Motor neuron (in vitro differentiated cells): ENCODE data around the gene TEX101. TPM values are rescaled to one million over a fixed set of nuclear protein-coding genes. Genes with fewer than 3 reads are reported as not detected.
"Not testable (repeated sequence)": the region's sequence is repeated elsewhere in the genome, so short reads cannot be mapped to it uniquely, and the experiment has no call there.

Source experiments
- ATAC-seq, 8 experiments: fragments of 200-7000 bp; cut with Tn5 transposase; replicated peaks in 6 of 8; 2 replicates each; pipeline ENCODE4 v1.8.0; 2021; ENCODE audit warnings: mild to moderate bottlenecking in 8 of 8, moderate library complexity in 8 of 8
- H3K27ac ChIP-seq, 2 donors: fragments of 250-450 bp; sonication (Bioruptor Pico); 2 replicates each; pipeline ENCODE4 v1.9.0; 2021; ENCODE audit warnings: antibody characterized with exemption in 2 of 2, mild to moderate bottlenecking in 2 of 2, moderate library complexity in 1 of 2
- H3K4me1 ChIP-seq, 2 donors: fragments of 250-450 bp; sonication (Bioruptor Pico); replicated peaks in 1 of 2; 2 replicates each; pipeline ENCODE4 v1.6.1; 2021; ENCODE audit warnings: antibody characterized with exemption in 2 of 2, mild to moderate bottlenecking in 2 of 2, moderate library complexity in 1 of 2
- H3K4me3 ChIP-seq, 5 donors: fragments of 250-450 bp; sonication (Bioruptor Pico); 2 replicates each; pipeline ENCODE4 v1.9.0; 2021; ENCODE audit warnings: antibody characterized with exemption in 5 of 5, mild to moderate bottlenecking in 5 of 5, moderate library complexity in 4 of 5
- WGBS, 10 experiments: fragments of 450-650 bp; shearing (Covaris generic); methylation state at CpG; one replicate each; pipeline ENCODE4 v1.0.0; 2022; 5-methylcytosine and 5-hydroxymethylcytosine counted together
- in situ Hi-C, 9 experiments: fragments of 400-800 bp; cut with MboI; loops; one replicate each; pipeline ENCODE4 v1.15.0; 2021; ENCODE audit warnings: low sequenced_read_pairs in 9 of 9, low pct_unique_long_range_greater_than_20kb in 2 of 9; ENCODE audit not compliant: unreplicated experiment in 9 of 9
- total RNA-seq, 8 experiments: library from RNA; unstranded; fragments of 300-600 nt; gene quantifications; 2 replicates each; pipeline versions ENCODE4 v1.2.3 to v1.2.4, GENCODE V29; 2022

The TEX101 gene
- total RNA-seq, 8 experiments from 2014 or later = not detected

DNA sequence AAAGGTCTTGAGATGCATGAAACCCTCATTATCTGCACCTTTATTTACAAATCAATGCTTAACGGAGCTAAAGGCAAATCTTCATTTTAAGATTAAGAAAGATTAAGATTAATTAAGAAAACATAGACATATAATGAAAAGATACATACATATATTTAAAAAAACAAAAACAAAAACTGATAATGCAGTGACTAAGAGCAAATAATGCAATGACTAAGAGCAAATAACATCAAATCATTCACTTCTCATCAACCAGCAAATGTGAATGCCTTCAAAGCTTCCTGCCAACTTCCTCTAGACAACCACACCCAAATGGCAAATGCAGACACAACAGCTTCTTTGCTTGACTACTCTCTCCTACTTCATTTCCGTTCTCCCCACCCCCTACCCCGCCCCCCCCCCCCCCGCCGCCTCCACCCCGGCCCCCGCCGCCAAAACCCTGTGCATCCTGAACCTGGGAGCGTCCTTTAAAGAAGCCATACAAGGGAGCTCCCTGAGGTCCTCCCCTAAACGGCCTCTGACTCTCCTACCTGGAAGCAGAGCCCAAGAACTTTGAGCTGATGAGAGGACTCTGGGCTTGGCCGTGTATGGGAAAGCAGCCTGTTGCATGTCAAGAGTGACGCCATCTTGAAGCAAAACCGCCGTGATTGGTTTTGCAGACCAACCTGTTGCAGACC is 24.5 kb downstream of the TEX101 start:
- no peak overlapping the region for H3K4me3 ChIP-seq
- peak in 3 of 8 experiments; percentile 55 to 65 (median 65) for ATAC-seq
- H3K27ac ChIP-seq = no peak overlapping the region
- no peaks in the 10 kb centered on the region for H3K4me1 ChIP-seq
- in situ Hi-C loops = loop anchor here in 1 of 9 experiments (25.0 kb wide), 1 partner anchor 348 kb away; the partner anchor contains the start of gene KCNN4
- WGBS, 10 experiments = 0 to 100% (median 64%) methylated on average over 1 to 13 of the region's 14 CpGs

DNA sequence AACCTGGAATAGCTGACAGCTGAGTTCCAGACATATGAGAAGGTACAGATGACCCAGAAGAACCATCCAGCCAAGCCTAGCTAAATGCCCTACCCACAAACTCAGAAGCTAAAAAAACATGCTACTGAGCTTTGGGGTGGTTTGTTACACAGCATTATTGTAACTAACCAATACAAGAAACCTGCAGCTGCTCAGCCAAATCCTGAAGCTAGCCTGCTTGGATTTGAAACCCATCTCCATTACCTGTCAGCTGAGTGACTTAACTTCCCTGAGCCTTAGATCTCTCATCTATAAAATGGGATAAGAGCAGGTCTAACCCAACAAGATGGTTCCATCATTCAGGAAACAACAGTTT is 25.0 kb downstream of the TEX101 start:
- ATAC-seq = no peak
- no peak overlapping the region for H3K27ac ChIP-seq
- no peaks in the 10 kb centered on the region for H3K4me1 ChIP-seq
- in situ Hi-C loops = loop anchor here in 4 of 9 experiments (10.0 to 25.0 kb wide), 3 partner anchors 75 to 348 kb away; partner anchors contain the start of genes ETHE1 (in 1 of the 4) and KCNN4 (in 1 of the 4)
- H3K4me3 ChIP-seq = no peak overlapping the region

DNA sequence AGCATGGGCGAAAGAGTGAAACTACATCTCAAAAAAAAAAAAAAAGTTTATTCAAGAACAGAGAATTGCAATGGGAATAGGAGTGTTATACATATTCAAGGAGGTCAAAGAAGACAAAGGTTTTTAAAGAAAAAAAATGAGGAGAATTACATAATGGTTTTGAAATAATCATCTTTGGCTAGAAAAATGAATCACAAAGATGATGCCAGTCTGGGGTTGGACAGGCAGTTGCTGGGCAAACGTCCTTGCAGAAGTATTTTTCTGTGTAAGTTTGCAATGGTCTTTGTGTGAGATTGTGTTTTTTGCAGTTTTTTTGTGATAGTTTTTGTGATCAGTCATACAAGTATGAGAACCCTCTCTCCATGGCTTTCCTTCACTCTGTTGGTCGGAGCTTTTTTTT is 27.0 kb downstream of the TEX101 start:
- WGBS, 10 experiments = 18 to 80% (median 40%) methylated on average over 1 to 3 of the region's 3 CpGs; no CpG with 5 or more reads in 1 of the 10 experiments
- Histone ChIP-seq H3K4me3 (no peak overlapping the region), H3K4me1 (no peaks in the 10 kb centered on the region), H3K27ac (no peak overlapping the region)
- ATAC-seq = no peak
- in situ Hi-C loops = loop anchor here in 4 of 9 experiments (10.0 to 25.0 kb wide), 3 partner anchors 73 to 346 kb away; partner anchors contain the start of genes ETHE1 (in 1 of the 4) and KCNN4 (in 1 of the 4)

DNA sequence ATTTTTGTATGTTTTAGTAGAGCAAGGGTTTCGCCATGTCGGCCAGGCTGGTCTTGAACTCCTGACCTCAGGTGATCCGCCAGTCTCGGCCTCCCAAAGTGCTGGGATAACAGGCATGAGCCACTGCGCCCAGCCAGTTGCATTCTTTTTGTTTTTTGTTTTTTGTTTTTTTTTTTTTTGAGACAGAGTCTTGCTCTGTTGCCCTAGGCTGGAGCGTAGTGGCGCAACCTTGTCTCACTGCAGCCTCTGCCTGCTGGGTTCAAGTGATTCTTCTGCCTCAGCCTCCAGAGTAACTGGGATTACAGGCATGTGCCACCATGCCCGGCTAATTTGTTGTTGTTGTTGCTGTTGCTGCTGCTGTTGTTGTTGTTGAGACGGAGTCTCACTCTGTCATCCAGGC is 29.4 kb downstream of the TEX101 start:
- ATAC-seq, H3K4me1 ChIP-seq, H3K27ac ChIP-seq, H3K4me3 ChIP-seq: not testable (repeated sequence)
- 69 to 100% (median 96%) methylated on average over 1 to 9 of the region's 9 CpGs; no CpG with 5 or more reads in 1 of the 10 experiments for WGBS, 10 experiments
- in situ Hi-C loops = loop anchor here in 4 of 9 experiments (10.0 to 25.0 kb wide), 3 partner anchors 71 to 343 kb away; partner anchors contain the start of genes ETHE1 (in 1 of the 4) and KCNN4 (in 1 of the 4)

DNA sequence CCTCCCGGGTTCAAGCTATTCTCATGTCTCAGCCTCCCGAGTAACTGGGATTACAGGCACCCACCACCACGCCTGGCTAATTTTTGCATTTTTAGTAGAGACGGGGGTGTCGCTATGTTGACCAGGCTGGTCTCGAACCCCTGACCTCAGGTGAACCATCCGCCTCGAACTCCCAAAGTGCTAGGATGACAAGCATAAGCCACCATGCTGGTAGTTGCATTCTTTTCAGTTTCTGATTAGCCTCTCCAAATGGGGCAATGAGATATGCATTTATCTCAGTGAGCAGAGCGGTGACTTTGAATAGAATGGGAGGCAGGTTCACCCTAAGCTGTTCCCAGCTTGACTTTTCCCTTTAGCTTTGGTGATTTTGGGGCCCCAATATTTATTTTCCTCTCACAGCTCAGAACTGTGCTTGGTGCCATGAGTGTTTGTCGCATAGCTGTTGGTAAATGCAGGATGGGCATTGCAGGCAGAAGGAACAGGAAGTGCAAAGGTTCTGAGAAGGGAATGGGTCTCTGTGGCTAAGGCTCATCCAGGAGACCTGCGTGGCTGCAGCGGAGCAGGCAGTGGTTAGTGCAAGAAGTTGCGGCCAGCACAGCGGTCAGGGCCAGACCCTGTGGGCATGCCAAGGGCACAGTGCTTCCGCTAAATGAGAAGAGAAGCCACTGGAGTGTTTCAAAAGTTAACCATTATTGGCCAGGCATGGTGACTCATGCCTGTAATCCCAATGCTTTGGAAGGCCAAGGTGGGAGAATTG is 30.0 kb downstream of the TEX101 start:
- in situ Hi-C loops = loop anchor here in 5 of 9 experiments (5.0 to 25.0 kb wide), 4 partner anchors 70 to 343 kb away; partner anchors contain the start of genes ETHE1 (in 1 of the 5) and KCNN4 (in 1 of the 5)

DNA sequence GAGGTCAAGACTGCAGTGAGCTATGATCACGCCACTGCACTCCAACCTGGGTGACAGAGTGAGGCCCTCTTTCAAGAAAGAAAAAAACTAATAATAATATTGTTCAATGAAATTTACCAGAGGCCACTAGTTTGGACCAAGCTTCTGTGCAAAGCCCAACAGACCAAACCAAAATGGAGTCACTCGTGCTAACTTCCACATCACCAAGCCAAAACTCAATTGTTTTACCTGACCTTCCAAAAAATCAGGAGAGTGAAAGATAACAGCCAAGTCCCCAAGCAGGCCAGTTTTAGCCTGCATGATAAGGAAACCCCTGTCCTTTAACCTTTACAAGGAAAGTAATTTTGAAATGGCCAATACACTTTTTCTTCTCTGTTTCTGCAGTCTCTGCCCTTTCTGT is 30.7 kb downstream of the TEX101 start:
- no peak overlapping the region for H3K27ac ChIP-seq
- in situ Hi-C loops = loop anchor here in 5 of 9 experiments (5.0 to 25.0 kb wide), 4 partner anchors 69 to 342 kb away; partner anchors contain the start of genes ETHE1 (in 1 of the 5) and KCNN4 (in 1 of the 5)
- no peaks in the 10 kb centered on the region for H3K4me1 ChIP-seq
- no peak overlapping the region for H3K4me3 ChIP-seq
- 64 to 100% (median 94%) methylated on average over 1 to 2 of the region's 2 CpGs; no CpG with 5 or more reads in 3 of the 10 experiments for WGBS, 10 experiments
- ATAC-seq = no peak

More for the DNA sequence above, 30.0 kb downstream of the TEX101 start:
- Histone ChIP-seq H3K27ac (no peak overlapping the region), H3K4me1 (no peaks in the 10 kb centered on the region), H3K4me3 (no peak overlapping the region)
- WGBS, 10 experiments = 84 to 100% (median 95%) methylated on average over 1 to 9 of the region's 15 CpGs; no CpG with 5 or more reads in 4 of the 10 experiments
- ATAC-seq = no peak

DNA sequence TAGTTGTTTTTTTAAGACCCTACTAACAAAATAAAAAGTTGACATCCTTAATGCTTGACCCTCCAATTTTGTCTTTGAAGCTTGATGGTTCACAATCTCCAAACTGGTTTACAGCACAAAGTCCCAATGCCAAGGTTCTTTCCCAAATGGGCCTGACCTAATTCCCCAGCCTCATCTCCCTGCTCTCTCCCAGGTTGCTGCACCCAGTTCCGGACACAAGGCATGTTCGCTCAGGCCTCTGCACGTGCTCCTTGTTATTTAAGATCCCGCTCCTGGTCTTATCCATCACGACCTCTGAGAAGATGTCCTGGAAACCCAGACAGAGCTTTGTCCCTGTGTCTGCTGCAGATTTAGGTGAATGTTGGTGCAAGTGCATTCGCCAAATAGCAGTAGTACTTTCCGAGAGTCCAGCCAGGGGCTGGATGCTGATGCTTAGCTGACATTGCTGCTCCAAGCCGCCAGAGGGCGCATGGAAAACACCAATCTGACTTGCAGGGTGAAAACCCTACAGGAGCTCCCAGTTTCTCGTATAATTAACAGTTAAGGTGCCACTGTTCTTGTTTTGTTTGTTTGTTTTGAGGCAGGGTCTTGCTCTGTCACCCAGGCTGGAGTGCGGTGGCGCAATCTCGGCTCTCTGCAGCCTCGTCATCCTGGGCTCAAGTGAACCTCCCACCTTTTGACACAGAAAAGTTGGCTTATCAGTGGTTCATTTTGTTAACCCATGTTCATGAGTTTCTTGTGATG is 32.2 kb downstream of the TEX101 start:
- Histone ChIP-seq H3K4me1 (no peaks in the 10 kb centered on the region), H3K27ac (no peak overlapping the region), H3K4me3 (no peak overlapping the region)
- 0 to 83% (median 35%) methylated on average over 1 to 12 of the region's 14 CpGs; no CpG with 5 or more reads in 2 of the 10 experiments for WGBS, 10 experiments
- peak; percentile 80 to 94 (median 86) for ATAC-seq
- in situ Hi-C loops = loop anchor here in 5 of 9 experiments (5.0 to 25.0 kb wide), 4 partner anchors 68 to 340 kb away; partner anchors contain the start of genes ETHE1 (in 1 of the 5) and KCNN4 (in 1 of the 5)

DNA sequence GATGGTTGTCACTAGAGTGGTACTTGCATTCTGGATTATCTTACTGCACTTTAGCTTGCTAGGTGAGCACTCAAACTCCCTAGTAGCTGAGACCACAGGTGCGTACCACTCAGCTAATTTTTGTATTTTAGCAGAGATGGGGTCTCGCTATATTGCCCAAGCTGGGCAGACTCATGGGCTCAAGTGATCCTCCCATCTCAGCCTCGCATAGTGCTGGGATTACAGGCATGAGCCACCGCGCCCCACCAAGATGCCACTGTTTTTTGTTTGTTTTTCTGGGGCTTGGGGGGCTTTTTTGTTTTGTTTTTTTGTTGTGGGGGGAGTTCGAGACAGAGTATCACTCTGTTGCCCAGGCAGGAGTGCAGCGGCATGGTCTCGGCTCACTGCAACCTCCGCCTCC is 33.0 kb downstream of the TEX101 start:
- in situ Hi-C loops = loop anchor here in 5 of 9 experiments (5.0 to 25.0 kb wide), 4 partner anchors 67 to 340 kb away; partner anchors contain the start of genes ETHE1 (in 1 of the 5) and KCNN4 (in 1 of the 5)

DNA sequence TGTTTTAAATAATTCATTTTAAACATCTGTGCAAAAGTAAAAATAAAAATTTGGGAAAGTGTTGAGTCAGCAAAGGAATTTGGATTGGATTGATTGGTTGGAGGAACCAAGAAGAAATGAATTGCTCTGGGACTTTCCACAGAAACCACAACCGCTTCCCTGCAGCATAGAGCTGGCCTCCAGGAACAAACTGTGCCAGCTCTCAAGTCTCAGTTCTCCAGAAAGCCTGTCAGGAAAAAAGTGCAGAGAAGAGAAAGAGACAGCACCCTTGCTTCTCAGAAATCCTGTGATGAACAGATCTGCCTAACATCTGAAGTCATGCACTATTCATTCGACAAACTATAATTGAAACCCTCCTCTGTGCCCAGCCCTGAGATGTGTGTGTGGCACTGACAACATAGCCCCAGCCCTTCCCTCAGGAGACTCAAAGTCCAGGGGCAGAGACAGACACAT is 35.9 kb downstream of the TEX101 start:
- ATAC-seq = peak in 2 of 8 experiments; percentile 60 to 70
- Histone ChIP-seq H3K27ac (no peak overlapping the region), H3K4me3 (no peak overlapping the region), H3K4me1 (no peaks in the 10 kb centered on the region)
- WGBS, 10 experiments = 0 to 100% (median 60%) methylated on average over 1 of the region's 2 CpGs; no CpG with 5 or more reads in 5 of the 10 experiments
- in situ Hi-C loops = loop anchor here in 4 of 9 experiments (10.0 kb wide), 1 partner anchor 64 kb away; no protein-coding TSS in a partner anchor

More for the DNA sequence above, 33.0 kb downstream of the TEX101 start:
- ATAC-seq = no peak
- H3K4me1 ChIP-seq = no peaks in the 10 kb centered on the region
- no peak overlapping the region for H3K4me3 ChIP-seq
- H3K27ac ChIP-seq = no peak overlapping the region
- whole genome bisulfite sequencing, 10 experiments = 80 to 100% (median 100%) methylated on average over 1 to 7 of the region's 9 CpGs; no CpG with 5 or more reads in 4 of the 10 experiments

DNA sequence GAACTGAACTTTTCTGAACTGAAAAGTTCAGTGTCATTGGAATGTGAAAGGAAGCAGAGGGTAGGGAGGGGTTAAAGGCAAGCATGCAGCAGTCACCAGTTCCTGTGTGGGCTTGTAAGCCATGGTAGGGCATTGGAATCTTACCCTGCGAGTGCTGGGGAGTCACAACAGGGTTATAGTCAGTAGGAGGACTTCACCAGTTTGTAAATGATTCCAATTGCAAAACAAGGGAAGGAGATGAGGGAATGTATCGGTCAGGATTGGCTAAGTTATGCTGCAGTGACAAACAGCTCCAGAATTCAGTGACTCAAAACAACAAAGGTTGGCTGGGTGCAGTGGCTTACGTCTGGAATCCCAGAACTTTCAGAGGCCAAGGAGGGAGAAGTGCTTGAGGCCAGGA is 37.9 kb downstream of the TEX101 start:
- ATAC-seq = no peak
- H3K27ac ChIP-seq = no peak overlapping the region
- 43 to 100% (median 63%) methylated on average over 1 to 2 of the region's 3 CpGs; no CpG with 5 or more reads in 4 of the 10 experiments for WGBS, 10 experiments
- in situ Hi-C loops = loop anchor here in 4 of 9 experiments (10.0 kb wide), 1 partner anchor 62 kb away; no protein-coding TSS in a partner anchor
- H3K4me1 ChIP-seq = no peaks in the 10 kb centered on the region
- no peak overlapping the region for H3K4me3 ChIP-seq

DNA sequence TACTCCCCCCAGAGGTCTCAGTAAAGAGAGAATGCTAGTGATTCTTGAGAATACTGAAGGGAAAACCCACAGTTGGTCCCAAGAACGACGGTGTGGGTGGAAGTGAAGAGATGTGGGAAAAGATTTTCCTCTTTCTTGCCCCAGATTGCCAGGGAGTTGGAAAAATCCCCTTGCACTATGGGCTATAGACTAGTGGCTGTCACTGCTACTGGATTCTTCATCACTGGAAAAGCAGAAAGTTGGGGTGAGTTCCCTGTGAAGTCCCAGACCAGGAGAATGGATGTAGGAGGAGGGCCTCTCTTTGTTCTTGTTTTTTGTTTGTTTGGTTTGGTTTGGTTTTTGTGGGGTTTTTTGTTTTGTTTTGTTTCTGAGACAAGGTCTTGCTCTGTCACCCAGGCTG is 39.3 kb downstream of the TEX101 start:
- in situ Hi-C loops = loop anchor here in 4 of 9 experiments (10.0 kb wide), 1 partner anchor 61 kb away; no protein-coding TSS in a partner anchor
- WGBS, 10 experiments = 0 to 89% (median 50%) methylated on average over 1 to 2 of the region's 2 CpGs; no CpG with 5 or more reads in 6 of the 10 experiments
- Histone ChIP-seq H3K4me3 (no peak overlapping the region), H3K27ac (no peak overlapping the region), H3K4me1 (no peaks in the 10 kb centered on the region)
- ATAC-seq = no peak
